ENCODE data around the gene GPR63.

DNA sequence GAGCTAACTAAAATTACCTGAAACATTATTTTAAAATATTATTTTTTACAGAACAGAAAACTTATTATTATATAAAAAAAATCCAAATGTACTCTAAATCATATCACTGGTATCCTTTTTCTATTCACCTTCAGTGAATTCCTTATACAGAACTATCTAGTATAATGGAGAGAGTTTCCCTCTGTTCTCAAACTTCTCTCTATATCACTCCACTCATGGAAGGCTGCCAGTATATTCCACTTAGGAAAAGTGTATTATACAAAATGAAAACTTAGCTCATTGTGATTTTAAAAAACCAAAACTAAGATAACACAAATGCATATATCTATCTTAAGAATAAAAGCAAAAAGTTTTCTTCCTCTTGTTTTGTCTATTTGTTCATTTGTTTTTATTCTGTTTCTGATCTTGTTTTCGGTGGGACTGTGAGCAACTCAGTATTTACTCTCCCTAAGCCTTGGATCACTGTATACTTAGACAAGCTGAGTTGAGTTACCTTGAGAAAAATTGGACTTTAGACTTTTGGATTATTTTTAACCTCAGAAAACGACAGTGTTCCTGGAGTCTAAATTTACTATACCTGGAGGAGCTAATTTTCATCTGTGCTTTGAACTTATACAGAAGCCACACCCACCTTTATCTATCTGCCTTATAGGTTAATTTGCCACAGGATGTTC is 61.4 kb downstream of the GPR63 start:
- TF ChIP-seq, protein P1, sequence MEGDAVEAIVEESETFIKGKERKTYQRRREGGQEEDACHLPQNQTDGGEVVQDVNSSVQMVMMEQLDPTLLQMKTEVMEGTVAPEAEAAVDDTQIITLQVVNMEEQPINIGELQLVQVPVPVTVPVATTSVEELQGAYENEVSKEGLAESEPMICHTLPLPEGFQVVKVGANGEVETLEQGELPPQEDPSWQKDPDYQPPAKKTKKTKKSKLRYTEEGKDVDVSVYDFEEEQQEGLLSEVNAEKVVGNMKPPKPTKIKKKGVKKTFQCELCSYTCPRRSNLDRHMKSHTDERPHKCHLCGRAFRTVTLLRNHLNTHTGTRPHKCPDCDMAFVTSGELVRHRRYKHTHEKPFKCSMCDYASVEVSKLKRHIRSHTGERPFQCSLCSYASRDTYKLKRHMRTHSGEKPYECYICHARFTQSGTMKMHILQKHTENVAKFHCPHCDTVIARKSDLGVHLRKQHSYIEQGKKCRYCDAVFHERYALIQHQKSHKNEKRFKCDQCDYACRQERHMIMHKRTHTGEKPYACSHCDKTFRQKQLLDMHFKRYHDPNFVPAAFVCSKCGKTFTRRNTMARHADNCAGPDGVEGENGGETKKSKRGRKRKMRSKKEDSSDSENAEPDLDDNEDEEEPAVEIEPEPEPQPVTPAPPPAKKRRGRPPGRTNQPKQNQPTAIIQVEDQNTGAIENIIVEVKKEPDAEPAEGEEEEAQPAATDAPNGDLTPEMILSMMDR (IDR thresholded peaks at IDR 0.05) = no peak
- no peak for TF ChIP-seq POLR2A (IDR thresholded peaks at IDR 0.05)

Data from esophagus squamous epithelium (tissue), 4 donors.